ENCODE results near the gene RPS23. TPM values are rescaled to one million over a fixed set of nuclear protein-coding genes. Genes with fewer than 3 reads are reported as not detected.

The RPS23 gene
- total RNA-seq, 4 donors from 2014 or later, result 1,823 to 4,287 (median 2,697) TPM

DNA sequence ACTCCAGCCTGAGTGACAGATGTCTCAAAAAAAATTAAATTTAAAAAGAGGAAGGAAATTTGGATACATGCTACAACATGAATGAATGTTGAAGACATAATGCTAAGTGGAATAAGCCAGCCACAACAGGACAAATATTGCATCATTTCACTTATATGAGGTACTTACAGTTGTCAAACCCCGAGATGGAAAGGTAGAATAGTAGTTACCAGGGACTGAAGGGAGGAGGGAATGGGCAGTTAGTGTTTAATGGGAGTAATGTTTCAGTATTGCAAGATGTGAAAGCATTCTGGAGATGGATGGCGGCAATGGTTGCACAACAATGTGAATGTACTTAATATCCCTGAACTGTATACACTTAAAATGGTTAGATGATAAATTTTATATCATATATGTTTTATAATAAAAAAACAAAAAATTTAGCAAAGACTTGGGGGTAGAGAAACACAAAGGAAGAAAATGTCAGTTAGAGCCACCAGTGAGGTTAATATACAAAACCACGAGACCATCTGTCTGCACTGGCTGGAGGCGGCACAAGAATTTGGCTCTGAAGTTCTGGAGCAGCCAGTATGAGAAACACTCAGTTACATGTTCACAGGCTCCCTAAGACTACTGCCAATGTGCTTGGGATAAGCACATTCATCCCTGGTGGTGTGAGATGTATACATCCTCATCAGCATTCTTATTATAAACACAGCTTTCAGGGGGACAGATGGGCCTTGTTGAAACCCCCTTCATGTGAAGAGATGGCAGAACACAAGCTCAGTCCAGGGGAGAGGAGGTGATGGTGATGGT lies 37.0 kb upstream of the RPS23 start:
- TF ChIP-seq, protein P1, sequence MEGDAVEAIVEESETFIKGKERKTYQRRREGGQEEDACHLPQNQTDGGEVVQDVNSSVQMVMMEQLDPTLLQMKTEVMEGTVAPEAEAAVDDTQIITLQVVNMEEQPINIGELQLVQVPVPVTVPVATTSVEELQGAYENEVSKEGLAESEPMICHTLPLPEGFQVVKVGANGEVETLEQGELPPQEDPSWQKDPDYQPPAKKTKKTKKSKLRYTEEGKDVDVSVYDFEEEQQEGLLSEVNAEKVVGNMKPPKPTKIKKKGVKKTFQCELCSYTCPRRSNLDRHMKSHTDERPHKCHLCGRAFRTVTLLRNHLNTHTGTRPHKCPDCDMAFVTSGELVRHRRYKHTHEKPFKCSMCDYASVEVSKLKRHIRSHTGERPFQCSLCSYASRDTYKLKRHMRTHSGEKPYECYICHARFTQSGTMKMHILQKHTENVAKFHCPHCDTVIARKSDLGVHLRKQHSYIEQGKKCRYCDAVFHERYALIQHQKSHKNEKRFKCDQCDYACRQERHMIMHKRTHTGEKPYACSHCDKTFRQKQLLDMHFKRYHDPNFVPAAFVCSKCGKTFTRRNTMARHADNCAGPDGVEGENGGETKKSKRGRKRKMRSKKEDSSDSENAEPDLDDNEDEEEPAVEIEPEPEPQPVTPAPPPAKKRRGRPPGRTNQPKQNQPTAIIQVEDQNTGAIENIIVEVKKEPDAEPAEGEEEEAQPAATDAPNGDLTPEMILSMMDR (IDR thresholded peaks at IDR 0.05; ENCODE audit: low read depth), result no peak

GRCh38 chr5:82313016-82313415 lies 34.9 kb upstream of the RPS23 start:
- TF ChIP-seq, protein P1 (IDR thresholded peaks at IDR 0.05; ENCODE audit: low read depth), result no peak

DNA sequence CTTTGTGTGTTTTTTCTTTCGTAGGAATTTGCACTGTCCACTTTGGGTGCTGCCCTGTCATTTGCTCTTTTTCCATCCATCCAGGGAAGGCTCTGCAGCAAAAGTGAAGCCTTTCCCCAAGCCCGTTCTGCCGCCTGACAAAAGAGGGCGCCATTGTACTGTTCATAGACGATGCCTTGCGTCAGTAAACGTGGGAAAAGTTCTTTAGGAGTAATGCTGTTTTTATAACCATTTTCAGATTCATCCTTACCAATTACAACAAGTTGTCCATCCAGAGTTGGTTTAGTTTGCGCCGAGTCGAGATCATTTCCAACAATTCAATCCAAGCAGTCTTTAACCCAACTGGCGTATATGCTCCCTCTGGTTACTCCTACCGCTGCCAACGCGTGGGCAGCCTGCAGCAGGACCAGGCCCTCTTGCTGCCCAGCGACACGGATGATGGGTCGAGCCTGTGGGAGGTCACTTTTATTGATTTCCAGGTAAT lies 34.3 kb upstream of the RPS23 start:
- TF ChIP-seq, protein P1 (IDR thresholded peaks at IDR 0.05; ENCODE audit: low read depth), result no peak

- TF ChIP-seq, protein P1 (IDR thresholded peaks at IDR 0.05; ENCODE audit: low read depth), result no peak
Measured at GRCh38 chr5:82309091-82309531, 31.0 kb upstream of the RPS23 start.

- TF ChIP-seq, protein P1 (IDR thresholded peaks at IDR 0.05; ENCODE audit: low read depth), result no peak
Measured at GRCh38 chr5:82308416-82308815, 30.3 kb upstream of the RPS23 start.

DNA sequence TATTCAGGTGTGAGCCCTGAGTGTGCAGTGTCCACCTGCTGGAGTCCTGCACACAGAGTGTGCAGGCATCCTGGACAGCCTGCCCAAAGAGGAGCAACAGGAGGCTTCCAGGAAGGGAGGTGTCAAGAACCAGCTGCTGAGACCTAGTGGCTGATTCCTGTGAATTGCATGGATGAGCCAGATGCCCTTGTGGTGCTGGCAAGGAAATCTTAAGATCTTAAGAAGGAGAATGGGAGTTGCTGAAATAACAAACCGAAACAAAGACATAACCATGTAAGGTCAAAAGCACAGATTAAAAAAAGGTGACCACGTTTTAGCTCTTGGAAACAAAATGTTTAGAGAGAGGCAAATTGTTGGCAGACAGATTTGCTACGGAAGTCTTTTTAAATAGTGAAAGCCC lies 29.3 kb upstream of the RPS23 start:
- TF ChIP-seq, protein P1 (IDR thresholded peaks at IDR 0.05; ENCODE audit: low read depth), result no peak

DNA sequence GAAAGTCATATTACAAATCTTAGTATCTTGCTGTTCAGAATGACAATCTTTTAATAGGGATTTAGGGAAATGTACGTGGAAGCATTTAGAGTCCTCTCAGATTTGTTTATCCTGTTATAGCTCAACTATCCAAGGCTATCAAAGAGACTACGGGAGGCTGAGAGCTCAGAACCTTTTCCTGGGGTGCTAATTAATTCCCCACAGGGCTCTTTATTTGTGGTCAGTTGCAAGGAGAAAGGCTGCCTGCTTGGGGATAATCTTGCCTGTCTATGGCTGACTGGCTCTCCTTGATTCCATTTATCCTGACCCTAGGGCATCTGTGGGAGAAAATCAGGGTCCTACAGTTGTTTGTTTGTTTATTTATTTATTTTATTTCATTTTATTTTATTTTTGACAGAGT lies 28.0 kb upstream of the RPS23 start:
- TF ChIP-seq, protein P1 (IDR thresholded peaks at IDR 0.05; ENCODE audit: low read depth), result no peak
